Neural cell (in vitro differentiated cells): ENCODE data around the gene LDLRAD4. TPM values are rescaled to one million over a fixed set of nuclear protein-coding genes. Genes with fewer than 3 reads are reported as not detected.

Source experiments
- H2AFZ ChIP-seq: fragments of 200-600, 300-800 bp; sonication (generic), shearing (Covaris generic); 2 replicates; pipeline ENCODE4 v1.6.0; 2014; ENCODE audit warnings: low read depth, mild to moderate bottlenecking, antibody characterized with exemption, low read length, moderate library complexity
- H3F3A ChIP-seq: fragments of 200-600 bp; shearing (Covaris generic); 2 replicates; pipeline ENCODE4 v1.6.1; 2016; ENCODE audit warnings: mild to moderate bottlenecking, moderate library complexity, mixed read lengths, antibody characterized with exemption, low read length; ENCODE audit not compliant: insufficient read depth, poor library complexity, severe bottlenecking
- H3K27ac ChIP-seq: fragments of 200-600, 300-800 bp; sonication (generic), shearing (Covaris generic); 2 replicates; pipeline ENCODE4 v1.5.1; 2014; ENCODE audit warnings: mild to moderate bottlenecking, low read length, moderate library complexity
- H3K27me3 ChIP-seq: fragments of 300-800, 200-600 bp; sonication (generic), shearing (Covaris generic); 2 replicates; pipeline ENCODE4 v1.6.0; 2014; ENCODE audit warnings: mild to moderate bottlenecking, low read depth, low read length, moderate library complexity; ENCODE audit not compliant: insufficient read depth
- H3K36me3 ChIP-seq: fragments of 300-800, 200-600 bp; sonication (generic), shearing (Covaris generic); 2 replicates; pipeline ENCODE4 v1.5.1; 2014; ENCODE audit warnings: mild to moderate bottlenecking, antibody characterized with exemption, low read length, moderate library complexity; ENCODE audit not compliant: insufficient read depth
- H3K4me2 ChIP-seq: fragments of 300-800, 200-600 bp; sonication (generic), shearing (Covaris generic); 2 replicates; pipeline ENCODE4 v1.6.0; 2014; ENCODE audit warnings: mild to moderate bottlenecking, low read length
- H3K4me3 ChIP-seq: fragments of 300-800, 200-600 bp; sonication (generic), shearing (Covaris generic); 2 replicates; pipeline ENCODE4 v1.5.1; 2014; ENCODE audit warnings: mild to moderate bottlenecking, low read length, moderate library complexity
- H3K79me2 ChIP-seq: fragments of 200-600 bp; shearing (Covaris generic); replicated peaks from 2 replicates; pipeline ENCODE4 v1.6.0; 2014; ENCODE audit warnings: mild to moderate bottlenecking, low read length, moderate library complexity; ENCODE audit not compliant: insufficient read depth
- H3K9ac ChIP-seq: fragments of 300-800, 200-600 bp; sonication (generic), shearing (Covaris generic); 2 replicates; pipeline ENCODE4 v1.6.1; 2016; ENCODE audit warnings: mild to moderate bottlenecking, low read length, mixed read lengths
- H3K9me2 ChIP-seq: fragments of 200-600 bp; shearing (Covaris generic); 2 replicates; pipeline ENCODE4 v1.6.1; 2016; ENCODE audit warnings: mild to moderate bottlenecking, low read length, mixed read lengths; ENCODE audit not compliant: insufficient read depth
- H3K9me3 ChIP-seq: fragments of 200-600, 300-800 bp; sonication (generic), shearing (Covaris generic); 2 replicates; pipeline ENCODE4 v1.6.1; 2016; ENCODE audit warnings: mild to moderate bottlenecking, mixed run types, low read length, moderate library complexity, mixed read lengths
- H4K20me1 ChIP-seq: fragments of 200-600 bp; shearing (Covaris generic); 2 replicates; pipeline ENCODE4 v1.6.1; 2016; ENCODE audit warnings: mild to moderate bottlenecking, mixed run types; ENCODE audit not compliant: insufficient read depth
- EP300 ChIP-seq: fragments of 450-650 bp; conservative IDR thresholded peaks from 2 replicates; pipeline ENCODE4 v1.6.1; 2014; ENCODE audit warnings: antibody characterized with exemption, mild to moderate bottlenecking, moderate library complexity; ENCODE audit not compliant: poor library complexity, severe bottlenecking
- EZH2 ChIP-seq: fragments of 200-600, 300-800 bp; shearing (Covaris generic), sonication (generic); IDR thresholded peaks from 2 replicates; pipeline ENCODE4 v1.6.1; 2014; ENCODE audit warnings: antibody characterized with exemption, low read length, borderline replicate concordance, mild to moderate bottlenecking; ENCODE audit not compliant: insufficient read depth, poor library complexity, severe bottlenecking
- MXI1 ChIP-seq: fragments of 450-650 bp; conservative IDR thresholded peaks from 2 replicates; pipeline ENCODE4 v1.6.1; 2014; ENCODE audit warnings: antibody characterized with exemption, mild to moderate bottlenecking; ENCODE audit not compliant: poor library complexity, severe bottlenecking
- POLR2AphosphoS5 ChIP-seq: IDR thresholded peaks from 2 replicates; pipeline ENCODE4 v1.6.1; 2012
- RAD21 ChIP-seq: fragments of 450-650 bp; conservative IDR thresholded peaks from 2 replicates; pipeline ENCODE4 v1.6.1; 2014; ENCODE audit warnings: antibody characterized with exemption, mild to moderate bottlenecking, moderate library complexity
- SMC3 ChIP-seq: fragments of 450-650 bp; conservative IDR thresholded peaks from 2 replicates; pipeline ENCODE4 v1.6.1; 2014; ENCODE audit warnings: antibody characterized with exemption, mild to moderate bottlenecking, moderate library complexity; ENCODE audit not compliant: poor library complexity
- TAF1 ChIP-seq: IDR thresholded peaks from 2 replicates; pipeline ENCODE4 v1.6.1; 2012; ENCODE audit warnings: low read depth
- polyA plus RNA-seq: library from polyadenylated mRNA; depleted of rRNA; stranded (reverse); fragments of >200 nt; gene quantifications from 2 replicates; pipeline ENCODE4 v1.2.3, GENCODE V29; 2014
- TF ChIP-seq, protein P1 (sequence below): fragments of 450-650 bp; IDR thresholded peaks from 2 replicates; pipeline ENCODE4 v1.5.1; 2014; ENCODE audit warnings: antibody characterized with exemption, mild to moderate bottlenecking, moderate library complexity; ENCODE audit not compliant: poor library complexity, severe bottlenecking
- TF ChIP-seq, protein P2 (sequence below): IDR thresholded peaks from 2 replicates; pipeline ENCODE4 v1.6.1; 2012; ENCODE audit warnings: borderline replicate concordance

LDLRAD4 gene
- polyA plus RNA-seq, 1 donor from 2014 or later: 3.7 TPM

DNA sequence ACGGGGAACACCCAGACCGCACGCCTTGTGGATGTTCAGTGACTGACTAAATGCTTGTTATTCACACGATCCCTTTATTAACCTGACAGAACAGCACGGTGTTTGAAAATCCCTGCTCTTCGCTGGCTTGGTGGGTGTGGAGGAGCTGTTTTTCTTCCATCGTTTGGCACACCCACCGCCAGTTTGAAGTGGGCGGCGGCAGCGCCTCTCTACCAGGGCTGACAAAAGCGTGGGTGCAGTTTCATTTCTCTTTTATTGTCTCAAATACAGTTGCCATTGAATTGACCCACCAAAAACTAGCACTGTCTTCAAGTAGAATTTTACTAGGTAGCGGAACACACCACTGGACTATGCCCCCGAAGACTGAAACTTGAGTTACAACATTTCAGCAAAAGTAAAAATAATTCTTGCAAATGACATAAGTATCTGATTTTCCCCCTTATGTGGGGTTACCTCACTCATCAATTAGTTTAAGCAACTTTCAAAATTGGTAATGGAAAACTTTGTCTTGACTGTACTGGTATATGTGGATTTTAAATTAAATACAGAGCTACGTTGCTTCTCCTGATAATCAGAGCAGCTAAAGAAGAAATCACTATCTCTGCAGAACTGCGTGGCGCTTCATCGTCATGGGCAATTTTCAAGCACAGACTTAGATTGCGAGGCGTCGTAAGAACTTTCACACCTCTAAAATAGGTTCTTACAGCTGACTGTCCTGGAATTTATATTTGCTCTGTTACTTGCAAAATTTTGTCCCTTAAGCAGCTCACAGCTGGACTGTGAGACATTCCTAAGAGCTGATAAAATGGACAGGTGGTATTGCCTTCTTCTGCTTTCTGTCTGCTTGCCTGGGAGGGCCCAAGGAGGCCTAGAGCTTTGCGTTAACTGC lies 60.9 kb downstream of the LDLRAD4 start:
- no peak overlapping the region for H3K4me2 ChIP-seq
- H2AFZ ChIP-seq: no peak overlapping the region
- no peaks in the 10 kb centered on the region for H3K79me2 ChIP-seq
- no peaks in the 10 kb centered on the region for H3K9me2 ChIP-seq
- H3K36me3 ChIP-seq: no peaks in the 10 kb centered on the region
- no peaks in the 10 kb centered on the region for H3K27me3 ChIP-seq
- no peaks in the 10 kb centered on the region for H4K20me1 ChIP-seq
- no peaks in the 10 kb centered on the region for H3F3A ChIP-seq
- no peak overlapping the region for H3K4me3 ChIP-seq
- H3K9me3 ChIP-seq: no peaks in the 10 kb centered on the region
- no peak overlapping the region for H3K9ac ChIP-seq
- H3K27ac ChIP-seq: no peak overlapping the region
- TF ChIP-seq EZH2: no peak
- TF ChIP-seq, protein P1, sequence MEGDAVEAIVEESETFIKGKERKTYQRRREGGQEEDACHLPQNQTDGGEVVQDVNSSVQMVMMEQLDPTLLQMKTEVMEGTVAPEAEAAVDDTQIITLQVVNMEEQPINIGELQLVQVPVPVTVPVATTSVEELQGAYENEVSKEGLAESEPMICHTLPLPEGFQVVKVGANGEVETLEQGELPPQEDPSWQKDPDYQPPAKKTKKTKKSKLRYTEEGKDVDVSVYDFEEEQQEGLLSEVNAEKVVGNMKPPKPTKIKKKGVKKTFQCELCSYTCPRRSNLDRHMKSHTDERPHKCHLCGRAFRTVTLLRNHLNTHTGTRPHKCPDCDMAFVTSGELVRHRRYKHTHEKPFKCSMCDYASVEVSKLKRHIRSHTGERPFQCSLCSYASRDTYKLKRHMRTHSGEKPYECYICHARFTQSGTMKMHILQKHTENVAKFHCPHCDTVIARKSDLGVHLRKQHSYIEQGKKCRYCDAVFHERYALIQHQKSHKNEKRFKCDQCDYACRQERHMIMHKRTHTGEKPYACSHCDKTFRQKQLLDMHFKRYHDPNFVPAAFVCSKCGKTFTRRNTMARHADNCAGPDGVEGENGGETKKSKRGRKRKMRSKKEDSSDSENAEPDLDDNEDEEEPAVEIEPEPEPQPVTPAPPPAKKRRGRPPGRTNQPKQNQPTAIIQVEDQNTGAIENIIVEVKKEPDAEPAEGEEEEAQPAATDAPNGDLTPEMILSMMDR: no peak
- no peak for TF ChIP-seq EP300
- TF ChIP-seq, protein P2, sequence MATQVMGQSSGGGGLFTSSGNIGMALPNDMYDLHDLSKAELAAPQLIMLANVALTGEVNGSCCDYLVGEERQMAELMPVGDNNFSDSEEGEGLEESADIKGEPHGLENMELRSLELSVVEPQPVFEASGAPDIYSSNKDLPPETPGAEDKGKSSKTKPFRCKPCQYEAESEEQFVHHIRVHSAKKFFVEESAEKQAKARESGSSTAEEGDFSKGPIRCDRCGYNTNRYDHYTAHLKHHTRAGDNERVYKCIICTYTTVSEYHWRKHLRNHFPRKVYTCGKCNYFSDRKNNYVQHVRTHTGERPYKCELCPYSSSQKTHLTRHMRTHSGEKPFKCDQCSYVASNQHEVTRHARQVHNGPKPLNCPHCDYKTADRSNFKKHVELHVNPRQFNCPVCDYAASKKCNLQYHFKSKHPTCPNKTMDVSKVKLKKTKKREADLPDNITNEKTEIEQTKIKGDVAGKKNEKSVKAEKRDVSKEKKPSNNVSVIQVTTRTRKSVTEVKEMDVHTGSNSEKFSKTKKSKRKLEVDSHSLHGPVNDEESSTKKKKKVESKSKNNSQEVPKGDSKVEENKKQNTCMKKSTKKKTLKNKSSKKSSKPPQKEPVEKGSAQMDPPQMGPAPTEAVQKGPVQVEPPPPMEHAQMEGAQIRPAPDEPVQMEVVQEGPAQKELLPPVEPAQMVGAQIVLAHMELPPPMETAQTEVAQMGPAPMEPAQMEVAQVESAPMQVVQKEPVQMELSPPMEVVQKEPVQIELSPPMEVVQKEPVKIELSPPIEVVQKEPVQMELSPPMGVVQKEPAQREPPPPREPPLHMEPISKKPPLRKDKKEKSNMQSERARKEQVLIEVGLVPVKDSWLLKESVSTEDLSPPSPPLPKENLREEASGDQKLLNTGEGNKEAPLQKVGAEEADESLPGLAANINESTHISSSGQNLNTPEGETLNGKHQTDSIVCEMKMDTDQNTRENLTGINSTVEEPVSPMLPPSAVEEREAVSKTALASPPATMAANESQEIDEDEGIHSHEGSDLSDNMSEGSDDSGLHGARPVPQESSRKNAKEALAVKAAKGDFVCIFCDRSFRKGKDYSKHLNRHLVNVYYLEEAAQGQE: no peak
- TF ChIP-seq RAD21: no peak
- TF ChIP-seq MXI1: no peak
- no peak for TF ChIP-seq POLR2AphosphoS5
- no peak for TF ChIP-seq SMC3

DNA sequence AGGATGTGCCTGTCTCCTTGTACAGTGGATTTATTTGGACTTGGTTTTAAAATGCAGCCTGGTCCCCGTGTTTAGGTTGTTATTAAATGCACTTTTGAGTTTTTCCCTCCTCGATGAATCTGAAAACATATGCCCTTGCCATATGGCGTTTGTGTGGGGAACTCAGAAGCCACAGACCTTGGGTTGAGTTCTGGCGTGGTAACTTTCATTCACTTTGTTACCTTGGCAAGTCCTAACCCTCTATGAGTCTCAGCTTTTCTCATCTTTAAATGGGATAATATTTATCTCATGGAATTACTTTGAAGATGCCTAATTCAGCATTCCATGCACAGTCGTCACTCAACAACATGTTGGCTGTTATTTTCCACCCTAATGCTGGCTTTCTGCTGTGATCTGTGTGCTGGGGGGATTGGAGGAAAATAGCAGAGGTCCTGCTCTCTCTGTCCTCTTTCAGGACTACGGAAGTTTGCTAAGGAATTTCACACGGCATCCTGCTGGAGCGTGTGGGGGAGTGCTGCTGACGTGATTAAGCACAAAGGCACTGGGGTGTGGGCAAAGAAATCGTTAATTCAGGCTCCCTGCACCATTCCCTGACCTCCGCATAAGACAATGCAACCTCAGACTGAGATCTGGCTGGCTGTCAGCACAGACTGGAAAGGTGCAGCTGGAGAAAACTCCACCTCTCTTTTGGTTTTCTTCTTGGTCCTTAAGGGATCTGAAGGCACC lies 61.7 kb downstream of the LDLRAD4 start:
- TF ChIP-seq TAF1 (no peak), EZH2 (no peak), EP300 (no peak)
- Histone ChIP-seq H3K9ac (no peak overlapping the region), H3K79me2 (no peaks in the 10 kb centered on the region), H3K4me2 (no peak overlapping the region), H2AFZ (no peak overlapping the region), H3F3A (no peaks in the 10 kb centered on the region), H3K27me3 (no peaks in the 10 kb centered on the region), H3K9me2 (no peaks in the 10 kb centered on the region), H3K36me3 (no peaks in the 10 kb centered on the region), H3K4me3 (no peak overlapping the region), H3K27ac (no peak overlapping the region), H4K20me1 (no peaks in the 10 kb centered on the region), H3K9me3 (no peaks in the 10 kb centered on the region)
